Choroid plexus epithelial cell (primary cell): Measurements from ENCODE around the gene TLR9.
A peak's percentile ranks its signal among the peaks of the same experiment; 100 is the strongest.

Experiments used
- DNase-seq: peaks from one replicate; pipeline ENCODE4 v3.0.0-alpha.2; 2010; ENCODE audit warnings: low read depth
- H3K4me3 ChIP-seq: 2 replicates; pipeline ENCODE4 v1.5.1; 2011; ENCODE audit warnings: low read depth, mild to moderate bottlenecking, control low read depth, low read length, moderate library complexity
- CTCF ChIP-seq: conservative IDR thresholded peaks from 2 replicates; pipeline ENCODE4 v1.5.1; 2011; ENCODE audit warnings: low read depth, mild to moderate bottlenecking, control low read depth, inconsistent platforms, low read length, moderate library complexity

The TLR9 gene

GRCh38 chr3:52175416-52176179 is 49.8 kb downstream of the TLR9 start:
- DNase-seq, result no peak
- no peak for TF ChIP-seq CTCF

GRCh38 chr3:52174896-52175295 is 50.5 kb downstream of the TLR9 start:
- no peak for DNase-seq
- no peak overlapping the region for H3K4me3 ChIP-seq
- no peak for TF ChIP-seq CTCF

More at GRCh38 chr3:52175416-52176179, 49.8 kb downstream of the TLR9 start:
- H3K4me3 ChIP-seq, result no peak overlapping the region

GRCh38 chr3:52173101-52173500 is 52.3 kb downstream of the TLR9 start:
- H3K4me3 ChIP-seq, result no peak overlapping the region
- DNase-seq, result no peak
- TF ChIP-seq CTCF, result no peak

GRCh38 chr3:52172262-52172757 is 53.1 kb downstream of the TLR9 start:
- H3K4me3 ChIP-seq, result no peak overlapping the region
- no peak for TF ChIP-seq CTCF
- DNase-seq, result no peak

- peak; percentile 51 for DNase-seq
- TF ChIP-seq CTCF, result peak; percentile 25
- H3K4me3 ChIP-seq, result no peak overlapping the region
Observed at GRCh38 chr3:52171514-52172261, 53.8 kb downstream of the TLR9 start.
